ENCODE measurements around the gene SCD5. TPM values are rescaled to one million over a fixed set of nuclear protein-coding genes. Genes with fewer than 3 reads are reported as not detected.

SCD5 gene
- total and polyA plus RNA-seq, 2 of the 8 experiments (the other 6 are each of a cell fraction or from before 2014, with no cell fraction given), result 0.92 to 1.2 TPM

- no peak for TF ChIP-seq NANOG (IDR thresholded peaks at IDR 0.05; ENCODE audit: insufficient read depth, low read depth, low read length, poor library complexity, severe bottlenecking)
Measured at GRCh38 chr4:82748810-82749470, 49.7 kb downstream of the SCD5 start (continued).
